Hippocampal formation (tissue), 2 donors: Measurements from ENCODE around the gene EEFSEC.
A peak's percentile ranks its signal among the peaks of the same experiment; 100 is the strongest.

Experiments used
- DNase-seq, 2 donors: peaks; one replicate each; lab custom pipeline; 2025; lab: John Stamatoyannopoulos, UW

Gene EEFSEC

DNA sequence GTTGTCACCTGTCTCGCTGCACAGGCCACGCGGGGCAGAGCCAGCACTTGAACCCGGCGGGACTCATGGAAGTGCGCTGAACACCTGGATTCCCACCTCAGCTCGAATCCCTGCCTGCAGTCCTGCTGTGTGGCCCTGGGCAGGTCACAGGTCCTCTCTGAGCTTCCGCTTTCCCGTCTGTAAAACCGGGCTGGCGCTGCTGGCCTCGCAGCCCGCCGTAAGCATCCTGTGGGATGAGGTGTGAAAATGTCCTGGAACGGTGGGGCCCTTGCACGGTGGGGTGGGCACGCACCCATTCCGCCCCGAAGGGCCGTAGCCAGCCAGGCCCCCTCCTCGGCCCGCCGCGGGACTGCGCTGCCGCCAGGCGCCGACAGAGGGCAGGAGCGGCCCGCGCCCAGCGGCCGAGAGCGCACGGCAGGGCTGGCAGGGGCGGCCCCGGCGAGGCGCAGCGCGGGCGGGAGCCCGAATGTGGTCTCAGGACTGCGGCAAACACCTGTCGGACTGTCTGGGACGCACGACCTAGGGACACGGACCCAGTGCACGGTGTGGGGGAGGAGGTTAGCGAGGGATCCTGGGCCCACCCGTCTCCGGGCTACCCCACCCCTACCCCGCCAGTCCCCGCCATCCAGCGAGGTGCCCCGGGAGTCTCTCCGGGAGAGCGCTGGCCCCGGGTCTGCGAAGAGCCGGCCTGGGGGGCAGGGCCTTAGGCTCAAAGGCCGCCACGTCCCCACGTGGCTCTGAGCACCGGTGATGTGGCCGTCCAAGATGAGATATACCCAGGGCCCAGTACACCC lies 273.0 kb downstream of the EEFSEC start:
- DNase-seq, result peak in 1 of 2 donors; percentile 7

DNA sequence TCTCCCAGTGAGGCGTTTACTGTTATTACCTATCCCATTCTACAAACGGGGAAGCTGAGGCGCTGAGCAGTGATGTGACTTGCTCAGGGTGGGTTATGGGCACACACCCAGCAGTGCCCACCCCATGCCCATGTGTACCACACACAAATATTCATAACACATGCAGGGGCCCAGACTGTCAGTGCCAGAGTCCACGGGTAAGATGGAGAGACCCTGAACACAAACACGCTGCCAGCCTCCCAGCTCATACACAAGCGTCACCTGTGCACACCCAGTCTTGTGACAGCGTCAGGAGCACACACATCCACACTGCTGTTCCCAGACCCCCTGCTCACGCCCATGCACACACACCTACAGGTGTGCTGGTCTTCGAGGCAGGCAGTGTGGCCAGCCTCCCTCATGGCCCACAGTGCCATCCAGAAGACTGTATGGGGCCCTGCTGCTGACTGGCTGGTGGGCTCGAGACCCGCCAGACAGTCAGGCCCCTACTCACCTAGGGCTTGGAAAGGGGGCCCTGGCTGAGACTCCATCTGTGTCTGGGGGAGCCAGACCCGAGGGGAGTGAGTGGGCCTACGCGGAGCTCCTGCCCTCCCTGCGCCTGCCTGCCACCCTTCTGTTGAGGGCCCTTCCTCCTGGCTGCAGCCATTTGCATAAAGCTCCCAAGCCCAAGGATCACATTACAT lies 274.0 kb downstream of the EEFSEC start:
- DNase-seq, result no peak

DNA sequence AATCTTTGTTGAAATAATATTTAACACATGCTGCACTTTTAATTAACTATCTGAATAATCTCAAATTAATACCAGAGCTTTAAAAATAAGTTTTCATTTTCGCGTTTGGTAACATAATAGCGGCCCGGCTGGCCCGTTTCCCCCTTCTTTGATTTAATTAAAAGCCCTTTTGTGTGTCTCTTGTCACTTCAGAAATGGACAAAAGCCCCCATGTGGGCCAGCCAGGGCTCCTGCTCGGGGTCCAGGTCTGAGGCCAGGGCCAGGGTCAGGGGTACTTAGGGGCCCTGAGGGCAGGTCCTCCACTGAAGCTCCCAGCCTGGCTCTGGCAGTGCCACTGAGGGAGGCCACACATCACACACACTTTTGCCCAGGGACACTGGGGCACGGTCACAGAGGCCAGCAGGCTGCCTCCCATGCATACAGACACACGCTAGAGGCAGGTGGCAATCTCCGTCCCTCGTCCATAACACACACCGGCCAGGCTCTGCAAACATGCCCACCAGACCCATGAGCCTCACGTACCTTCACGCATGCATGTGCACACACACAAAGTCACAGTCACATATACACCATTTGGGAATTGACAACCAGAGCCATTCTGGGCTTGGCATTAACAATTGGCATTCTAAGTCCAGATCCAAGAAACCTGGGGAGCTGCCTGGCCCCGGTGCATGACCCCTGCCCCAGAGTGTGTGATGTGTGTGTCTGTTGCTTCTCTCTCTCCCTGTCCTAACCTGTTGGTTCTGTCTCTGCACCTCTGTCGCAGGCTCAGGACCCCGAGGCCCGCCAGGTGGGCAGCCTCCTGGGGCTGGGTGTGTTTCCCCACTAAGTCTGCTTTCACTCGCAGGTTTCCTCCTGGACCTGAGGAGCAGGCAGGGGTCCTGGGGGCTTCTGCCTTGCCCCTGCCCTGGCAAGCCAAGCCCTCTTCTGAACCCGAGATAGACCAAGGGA lies 274.9 kb downstream of the EEFSEC start:
- DNase-seq, result no peak

DNA sequence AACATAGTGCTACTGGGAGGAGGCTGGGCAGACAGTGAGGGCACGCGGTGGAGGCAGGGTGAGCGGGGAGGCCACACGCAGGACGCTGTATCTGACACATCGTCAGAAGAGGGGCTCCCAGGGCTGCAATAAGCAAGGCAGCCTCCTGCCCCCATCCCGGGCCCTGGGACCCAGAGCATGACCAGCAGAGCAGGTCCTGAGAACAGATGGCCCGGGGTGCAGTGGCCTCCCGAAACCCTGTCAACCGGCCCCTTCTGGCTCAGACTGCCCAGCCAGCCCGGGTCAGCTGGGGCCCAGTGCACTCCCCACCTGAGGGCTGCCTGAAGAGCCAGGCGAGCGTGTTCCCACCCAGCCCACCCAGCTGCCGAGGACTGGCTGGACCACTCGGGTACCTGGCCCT lies 276.0 kb downstream of the EEFSEC start:
- DNase-seq, result no peak

DNA sequence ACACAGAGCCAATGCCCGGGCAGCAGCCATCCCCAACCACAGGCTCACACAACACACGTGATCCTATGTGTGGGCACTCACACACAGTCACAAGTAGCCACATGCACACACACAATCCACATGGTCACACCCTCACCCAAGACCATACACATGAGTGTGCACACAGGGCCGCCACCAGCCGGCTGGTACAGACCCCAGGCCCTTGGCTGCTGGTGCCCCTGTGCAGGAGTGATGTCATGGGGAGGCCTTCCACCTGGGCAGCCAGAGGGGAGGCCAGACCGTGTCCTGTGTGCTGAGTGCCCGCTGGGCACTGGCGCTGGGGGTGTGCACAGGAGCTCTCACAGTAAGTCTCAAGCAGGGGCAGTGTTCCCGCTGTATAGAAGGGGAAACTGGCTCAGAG lies 276.5 kb downstream of the EEFSEC start:
- DNase-seq, result no peak

DNA sequence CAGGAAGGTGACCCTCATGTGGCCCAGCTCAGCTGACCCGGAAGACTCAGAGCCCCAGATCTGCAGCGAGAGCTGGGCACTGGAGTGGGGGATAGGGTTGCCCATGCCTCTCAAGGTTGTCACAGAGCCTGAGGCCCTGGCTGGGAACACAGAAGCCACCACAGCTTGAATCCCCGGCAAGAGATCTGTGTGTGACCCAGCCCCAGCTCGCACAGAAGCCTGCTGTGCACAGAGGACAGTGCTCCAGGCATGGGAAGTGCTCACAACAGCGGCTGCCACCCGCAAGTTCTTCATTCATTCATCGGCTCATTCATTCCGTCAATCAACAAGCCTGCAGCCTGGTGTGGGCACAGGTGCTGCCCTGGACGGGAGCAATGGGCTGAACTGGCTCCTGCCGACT lies 277.0 kb downstream of the EEFSEC start:
- no peak for DNase-seq

DNA sequence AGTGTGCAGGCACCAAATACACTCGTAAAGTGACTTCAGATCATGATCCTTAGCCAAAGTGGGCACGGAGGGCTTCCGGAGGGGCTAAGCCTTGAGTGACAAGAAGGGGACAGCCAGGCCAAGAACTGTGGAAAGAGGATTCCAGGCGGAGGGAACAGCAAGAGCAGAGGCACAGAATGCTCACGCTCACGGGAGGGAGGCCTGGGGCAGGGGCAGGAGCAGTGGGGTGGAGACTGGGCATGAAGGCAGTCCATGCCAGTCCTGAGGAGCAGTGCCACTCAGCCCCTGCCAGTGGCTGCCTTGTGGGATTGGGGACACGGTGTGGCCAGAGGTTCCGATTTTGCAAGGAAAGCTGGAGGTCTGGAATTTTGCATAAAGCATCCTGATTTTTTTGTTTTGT lies 277.4 kb downstream of the EEFSEC start:
- no peak for DNase-seq

DNA sequence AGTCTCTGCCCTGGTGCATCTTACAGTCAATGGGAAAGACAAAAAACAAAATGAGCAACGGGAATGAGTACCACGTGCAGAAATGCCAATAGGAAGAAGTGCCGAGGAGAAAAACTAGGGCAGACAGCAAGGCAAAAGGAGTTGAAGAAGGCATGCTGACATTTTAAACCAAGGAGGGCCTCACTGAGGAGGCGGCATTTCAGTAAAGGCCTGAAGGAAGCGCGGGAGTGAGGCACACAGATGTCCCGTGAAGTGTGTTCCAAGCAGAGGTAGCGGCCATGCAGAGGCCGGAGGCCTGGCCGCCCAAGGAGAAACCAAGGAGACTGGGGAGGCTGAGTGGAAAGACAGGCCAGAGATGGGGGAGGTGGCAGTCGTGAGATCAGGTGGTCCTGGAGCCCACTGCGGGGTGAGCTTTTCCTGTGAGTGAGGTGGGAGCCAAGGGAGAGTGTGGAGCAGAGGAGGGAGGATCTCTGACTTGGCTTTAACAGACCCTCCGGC lies 278.6 kb downstream of the EEFSEC start:
- no peak for DNase-seq

DNA sequence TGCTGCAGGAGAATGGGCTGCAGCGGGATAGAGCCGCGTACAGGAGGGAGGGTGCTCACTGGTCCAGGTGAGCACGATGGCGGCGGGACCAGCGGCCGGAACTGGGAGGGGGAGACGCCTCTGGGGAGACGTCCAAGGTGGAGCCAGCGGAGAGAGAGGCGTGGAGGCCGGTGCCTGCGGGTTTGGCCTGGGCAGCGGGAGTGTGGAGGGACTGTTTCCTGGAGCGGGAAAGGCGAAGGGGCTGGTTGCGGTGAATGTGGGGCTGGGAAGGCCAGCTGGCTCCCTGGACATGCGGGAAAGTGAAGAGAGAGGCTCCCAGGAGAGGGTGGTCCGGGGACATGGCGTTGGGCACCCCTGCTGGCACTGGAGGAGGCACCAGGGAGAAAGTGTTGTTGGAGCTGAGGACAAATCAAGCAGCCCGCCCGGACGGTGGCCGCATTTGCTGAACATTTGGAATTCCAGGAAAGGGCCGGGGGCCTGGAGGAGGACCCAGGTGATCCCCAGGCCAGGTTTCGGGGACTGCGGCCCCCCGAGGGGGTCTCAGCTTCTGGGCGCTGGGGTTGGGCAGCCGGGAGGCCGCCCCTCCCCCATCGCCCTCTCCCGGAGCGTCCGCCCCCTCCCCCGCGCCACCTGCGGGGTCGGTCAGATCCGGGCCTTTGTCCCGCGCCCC lies 279.2 kb downstream of the EEFSEC start:
- DNase-seq, result no peak

DNA sequence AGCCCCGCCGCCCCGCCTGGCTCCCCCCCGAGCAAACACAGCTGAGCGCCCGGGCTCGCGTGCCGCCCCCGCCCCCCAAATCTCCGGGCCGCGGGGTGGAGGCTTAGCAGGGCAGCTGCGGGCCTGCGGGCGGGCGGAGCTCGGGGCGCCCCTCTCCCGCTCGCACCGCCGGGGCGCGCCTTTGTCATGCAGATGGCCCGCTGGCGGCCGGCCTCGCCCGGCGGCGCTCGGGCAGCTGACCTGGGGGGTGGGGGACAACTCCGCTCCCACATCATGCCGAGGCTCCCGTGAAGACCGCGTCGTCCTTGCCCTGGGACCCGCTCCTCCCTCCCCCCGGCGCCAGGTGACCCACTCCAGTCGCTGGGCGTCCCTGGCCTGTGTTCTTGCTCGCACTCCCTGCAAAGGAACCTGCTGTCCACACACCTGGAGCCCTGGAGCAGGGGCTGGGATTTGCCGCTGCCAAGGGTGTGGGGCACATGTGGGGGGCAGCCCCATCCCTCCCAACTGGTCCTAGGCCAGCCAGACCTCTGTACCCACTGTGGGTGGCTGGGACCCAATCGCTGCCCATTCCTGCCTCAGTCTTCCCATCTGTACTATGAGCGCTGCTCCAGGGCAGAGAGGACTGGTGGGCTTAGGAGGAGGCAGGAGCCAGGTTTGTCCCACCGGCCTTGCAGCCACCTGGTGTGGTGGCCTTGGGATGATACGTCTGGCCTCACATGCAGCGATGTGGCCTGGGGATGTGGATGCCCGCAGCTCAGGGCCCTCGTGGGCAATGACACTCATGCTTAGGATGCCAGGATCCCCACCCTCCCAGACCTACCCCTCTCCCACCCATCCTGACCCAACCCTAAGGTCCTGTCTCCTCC lies 279.9 kb downstream of the EEFSEC start:
- no peak for DNase-seq

DNA sequence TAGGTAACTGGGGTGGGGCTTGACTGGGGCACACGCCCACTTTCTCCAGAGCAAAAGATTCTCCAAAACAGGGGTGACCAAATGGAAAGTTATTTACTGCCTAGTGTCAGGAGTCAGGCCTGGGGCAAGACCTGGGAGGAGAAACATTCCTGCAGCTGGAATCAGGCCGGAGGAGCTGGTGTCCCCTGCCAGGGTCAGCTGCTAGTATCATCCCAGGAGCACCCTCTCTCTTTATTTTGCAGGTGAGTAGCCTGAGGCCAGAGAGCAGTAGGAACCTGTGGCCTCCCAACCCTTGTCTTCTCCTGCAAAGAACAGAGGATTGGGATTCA lies 280.5 kb downstream of the EEFSEC start:
- no peak for DNase-seq

DNA sequence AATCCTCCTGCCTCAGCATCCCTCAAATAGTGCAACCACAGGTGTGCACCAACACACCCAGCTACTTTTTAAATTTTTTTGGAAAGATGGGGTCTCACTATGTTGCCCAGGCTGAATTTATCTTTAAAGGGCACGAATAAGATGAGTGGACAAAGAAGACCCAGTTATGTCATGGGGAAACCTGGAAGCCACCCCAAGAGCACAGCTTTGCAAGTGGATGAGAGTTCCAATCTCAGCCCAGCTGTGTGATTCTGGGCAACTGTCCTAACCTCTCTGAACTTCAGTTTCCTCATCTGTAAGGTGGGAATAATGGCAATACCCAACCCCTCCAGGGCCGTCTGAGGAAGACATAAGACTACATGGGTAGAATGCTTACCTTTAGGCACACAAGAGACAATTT lies 281.2 kb downstream of the EEFSEC start:
- no peak for DNase-seq

DNA sequence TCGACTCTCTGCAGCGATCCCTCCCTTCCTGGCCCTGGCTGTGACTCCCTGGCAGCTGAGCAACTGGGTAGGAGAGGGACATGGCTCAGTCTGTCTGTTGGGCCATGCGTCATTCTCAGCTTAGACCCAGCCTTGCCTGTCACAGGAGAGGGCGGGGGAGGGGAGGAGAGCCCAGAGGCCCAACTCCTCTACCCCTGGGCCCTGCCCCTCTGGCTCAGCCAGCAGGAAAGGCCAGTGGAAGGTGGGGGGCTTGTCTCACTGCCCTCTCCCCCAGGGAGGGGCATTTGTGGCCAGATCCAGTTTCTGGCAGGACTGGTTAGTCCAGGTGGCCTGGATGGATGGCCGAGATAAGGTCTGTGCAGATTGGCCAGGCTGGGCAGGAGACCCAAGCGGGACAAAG lies 281.8 kb downstream of the EEFSEC start:
- DNase-seq, result no peak

DNA sequence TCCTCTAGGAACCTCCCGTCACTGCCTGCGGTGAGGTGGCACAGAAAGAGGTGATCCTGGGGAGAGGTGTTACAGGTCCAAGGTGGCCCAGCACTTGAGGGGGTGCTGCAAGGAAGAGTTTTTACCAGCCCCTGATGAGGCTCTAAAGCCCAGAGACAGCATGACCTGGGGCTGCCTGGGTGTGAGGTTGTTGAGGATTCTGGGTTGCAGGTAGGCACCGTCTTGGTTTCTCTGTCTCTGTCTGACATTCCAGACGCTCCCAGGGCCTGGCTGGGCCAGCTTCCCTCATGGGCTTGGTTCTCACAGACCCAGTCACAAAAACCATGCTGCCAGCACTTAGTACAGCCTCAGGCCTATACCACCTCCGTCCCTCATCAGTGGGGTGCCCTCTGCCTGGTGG lies 282.3 kb downstream of the EEFSEC start:
- no peak for DNase-seq

DNA sequence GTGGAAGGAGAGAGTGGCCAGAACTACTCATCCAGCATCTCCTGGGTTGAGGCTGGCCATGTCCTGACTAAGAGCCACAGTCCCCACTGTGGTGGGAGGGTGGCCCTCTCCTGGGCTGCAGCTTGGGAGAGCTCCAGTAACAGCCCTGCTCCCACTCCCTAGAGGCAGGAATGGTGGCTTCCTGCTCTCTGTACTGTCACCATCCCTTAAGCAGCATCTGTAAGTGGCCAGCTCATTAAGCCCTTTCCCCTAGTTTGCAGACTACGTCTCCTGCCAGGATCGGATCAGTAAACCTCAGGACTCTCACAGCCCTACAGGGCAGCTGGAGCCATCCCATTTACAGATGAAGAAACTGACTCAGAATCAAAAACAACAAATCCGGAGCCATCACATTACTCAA lies 282.9 kb downstream of the EEFSEC start:
- no peak for DNase-seq

DNA sequence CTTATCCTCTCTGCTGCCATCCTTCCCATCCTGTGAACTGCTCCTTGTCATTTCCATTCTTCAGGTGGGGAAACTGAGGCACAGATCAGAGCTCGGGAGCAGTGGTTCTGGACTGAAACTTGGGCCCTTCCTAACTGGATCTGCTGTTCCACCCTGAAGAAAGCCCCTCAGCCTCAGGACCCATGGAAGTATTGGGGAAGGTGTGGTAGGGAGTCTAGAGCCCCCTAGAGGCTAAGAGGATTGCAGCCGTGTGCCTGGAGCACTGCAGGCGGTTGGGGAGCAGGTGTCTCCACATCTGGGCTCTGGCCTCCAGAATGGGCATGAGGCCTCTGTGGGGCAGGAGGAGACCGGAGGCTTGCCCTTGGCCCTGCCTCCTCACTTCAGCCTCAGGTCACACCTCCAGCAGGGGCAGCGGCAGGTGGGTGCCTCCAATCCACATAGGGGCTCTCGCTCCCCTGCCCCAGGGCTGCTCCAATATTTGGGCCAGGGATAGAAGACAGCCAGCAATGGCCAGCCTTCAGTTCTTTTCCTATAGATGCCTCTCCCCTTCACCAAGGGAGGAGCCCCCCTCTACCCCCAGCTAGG lies 285.3 kb downstream of the EEFSEC start:
- no peak for DNase-seq

DNA sequence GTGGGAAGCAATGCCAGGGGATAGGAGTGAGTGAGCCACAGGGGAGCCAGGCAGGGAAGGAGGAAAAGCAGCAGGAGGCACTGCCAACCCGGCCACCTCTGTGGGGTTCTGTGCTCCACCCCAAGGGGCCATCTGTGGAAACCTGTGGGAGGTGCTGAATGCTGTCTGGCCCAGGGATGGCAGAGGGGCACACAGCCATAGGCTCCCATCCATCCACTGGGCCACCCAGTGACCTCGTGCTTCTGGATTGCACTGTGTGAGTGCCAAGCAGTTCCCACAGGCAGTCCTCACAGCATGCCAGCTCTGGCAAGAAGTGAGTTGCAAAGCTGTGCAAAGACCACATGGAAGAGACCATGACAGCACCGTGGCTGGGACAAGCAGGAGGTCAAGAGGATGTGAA lies 285.9 kb downstream of the EEFSEC start:
- DNase-seq, result no peak

DNA sequence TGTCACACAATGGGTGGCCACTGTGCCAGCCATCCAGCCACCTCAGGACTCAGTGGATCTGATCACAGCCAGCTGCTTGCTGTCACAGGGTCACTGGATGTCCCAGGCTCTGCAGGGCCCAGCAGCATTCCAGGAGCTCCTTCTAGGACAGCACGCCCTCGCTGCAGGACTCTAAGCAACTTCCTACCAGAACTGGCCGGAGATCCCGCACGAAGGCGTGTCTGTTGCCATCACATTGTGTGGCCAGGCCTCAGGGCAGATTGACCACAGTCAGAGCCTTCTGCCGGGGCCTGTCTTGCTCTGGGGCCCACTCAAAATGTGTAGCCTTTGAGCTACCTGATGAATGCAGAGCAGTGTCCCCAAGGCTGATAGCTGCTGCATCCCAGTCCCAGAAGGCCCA lies 288.8 kb downstream of the EEFSEC start:
- DNase-seq, result no peak

DNA sequence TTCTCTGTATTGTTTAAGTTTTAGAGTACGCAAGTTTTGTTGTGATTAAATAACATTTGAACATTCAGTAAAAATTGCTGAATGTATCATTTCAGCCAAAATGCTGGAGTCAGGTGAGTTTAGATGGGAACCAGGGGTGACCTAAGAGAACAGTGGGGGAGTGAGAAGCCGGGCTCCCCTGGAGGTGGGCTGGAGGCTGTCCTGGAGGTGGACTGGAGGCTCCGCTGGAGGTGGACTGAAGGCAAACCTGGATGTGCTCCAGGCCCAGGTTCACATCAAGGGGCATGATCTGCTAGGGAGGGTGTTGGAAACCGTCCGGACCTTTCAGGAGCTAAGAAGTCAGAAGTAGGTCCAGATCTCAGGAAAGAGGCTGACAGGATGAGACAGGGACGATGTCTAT lies 289.7 kb downstream of the EEFSEC start:
- DNase-seq, result no peak

DNA sequence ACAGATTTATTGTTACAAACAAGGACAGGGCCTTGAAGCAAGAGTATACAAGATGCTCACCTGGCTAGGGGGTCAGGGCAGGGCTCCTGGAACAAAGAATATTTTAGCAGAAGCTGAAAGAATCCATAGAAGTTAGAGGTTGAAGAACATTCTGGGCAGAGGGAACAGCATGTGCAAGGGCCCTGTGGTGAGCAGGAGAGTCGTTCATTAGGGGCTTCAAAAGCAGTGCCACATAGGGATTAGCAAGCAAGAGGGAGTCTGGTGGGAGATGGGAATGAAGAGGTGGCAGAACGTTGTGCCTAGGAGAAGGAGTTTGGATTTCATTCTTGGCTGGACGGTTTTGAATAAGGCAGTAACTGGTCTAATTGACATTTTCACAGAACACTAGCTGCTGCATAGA lies 290.5 kb downstream of the EEFSEC start:
- no peak for DNase-seq

DNA sequence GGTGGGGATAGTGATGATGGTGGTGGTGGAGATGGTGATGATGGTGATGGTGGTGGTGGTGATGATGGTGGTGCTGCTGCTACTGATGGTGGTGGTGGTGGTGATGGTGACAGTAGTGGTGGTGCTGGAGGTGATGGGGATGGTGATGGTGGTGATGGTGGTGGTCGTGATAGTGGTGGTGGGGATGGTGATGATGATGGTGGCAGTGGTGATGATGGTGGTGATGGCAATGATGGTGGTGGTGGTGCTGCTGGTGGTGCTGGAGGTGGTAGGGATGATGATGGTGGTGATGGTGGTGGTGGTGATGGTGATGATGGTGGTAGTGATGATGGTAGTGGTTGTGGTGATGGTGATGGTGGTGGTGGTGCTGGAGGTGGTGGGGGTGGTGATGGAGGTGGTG lies 292.1 kb downstream of the EEFSEC start:
- DNase-seq, result no peak
